T-helper 17 cell (primary cell): ENCODE data around the gene LRRC41. TPM values are rescaled to one million over a fixed set of nuclear protein-coding genes. Genes with fewer than 3 reads are reported as not detected.
"Not testable (repeated sequence)": the region's sequence is repeated elsewhere in the genome, so short reads cannot be mapped to it uniquely, and the experiment has no call there.

Source experiments
- ATAC-seq: fragments of 150-1000 bp; cut with Tn5 transposase; 2 replicates; pipeline ENCODE4 v1.10.0; 2021; ENCODE audit warnings: mild to moderate bottlenecking, moderate library complexity
- DNase-seq, 3 donors: peaks; one replicate each; pipeline versions ENCODE4 v3.0.0 to v3.0.0-alpha.2; 2020 to 2021
- H3K9me3 ChIP-seq: one replicate; pipeline ENCODE4 v1.7.0; 2013; ENCODE audit warnings: low read length, mild to moderate bottlenecking; ENCODE audit not compliant: control insufficient read depth, poor library complexity, severe bottlenecking
- H3K27ac Mint-ChIP-seq: one replicate; pipeline ENCODE4 v1.8.0; 2022; ENCODE audit warnings: mild to moderate bottlenecking, moderate library complexity, mixed read lengths
- H3K27me3 Mint-ChIP-seq: one replicate; pipeline ENCODE4 v1.8.0; 2022; ENCODE audit warnings: mixed read lengths
- H3K36me3 Mint-ChIP-seq: one replicate; pipeline ENCODE4 v1.8.0; 2022; ENCODE audit warnings: low read depth, mixed read lengths
- H3K4me1 Mint-ChIP-seq: one replicate; pipeline ENCODE4 v1.8.0; 2022; ENCODE audit warnings: mild to moderate bottlenecking, mixed read lengths
- H3K4me3 Mint-ChIP-seq: one replicate; pipeline ENCODE4 v1.8.0; 2022; ENCODE audit warnings: mild to moderate bottlenecking, moderate library complexity, mixed read lengths
- total RNA-seq, 4 donors: library from RNA in 2 of 4; stranded (reverse) in 2 of 4; gene quantifications; one replicate each; pipeline ENCODE4 v1.2.3 and lab custom pipeline; 2022 to 2026

LRRC41 gene
- total RNA-seq, 2 donors from 2014 or later, result 30.0 to 30.1 TPM

DNA sequence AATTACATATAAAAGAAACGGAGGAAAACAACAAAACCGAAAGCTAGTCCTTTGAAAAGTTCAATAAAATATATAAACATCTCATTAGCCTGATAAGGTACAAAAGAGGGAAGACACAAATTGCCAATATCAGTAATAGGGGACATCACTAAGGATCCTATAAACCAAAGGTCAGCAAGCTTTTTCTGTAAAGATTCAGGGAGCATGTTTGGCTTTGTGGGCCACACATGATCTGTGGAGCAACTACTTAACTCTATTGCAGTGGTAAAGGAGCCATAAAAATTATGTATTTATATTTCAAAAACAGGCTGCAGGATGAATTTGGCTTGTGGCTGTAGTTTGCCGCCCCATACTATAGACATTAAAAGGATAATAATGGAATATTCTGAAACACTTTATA, 31.7 kb upstream of the LRRC41 start:
- no peaks in the 10 kb centered on the region for H3K36me3 Mint-ChIP-seq
- H3K4me1 Mint-ChIP-seq, result peaks cover 5% of the 10 kb centered on the region
- H3K9me3 ChIP-seq, result no peaks in the 10 kb centered on the region
- H3K4me3 Mint-ChIP-seq, result no peak overlapping the region
- H3K27me3 Mint-ChIP-seq, result no peaks in the 10 kb centered on the region
- H3K27ac Mint-ChIP-seq, result no peak overlapping the region
- ATAC-seq (no peak), DNase-seq (no peak)

DNA sequence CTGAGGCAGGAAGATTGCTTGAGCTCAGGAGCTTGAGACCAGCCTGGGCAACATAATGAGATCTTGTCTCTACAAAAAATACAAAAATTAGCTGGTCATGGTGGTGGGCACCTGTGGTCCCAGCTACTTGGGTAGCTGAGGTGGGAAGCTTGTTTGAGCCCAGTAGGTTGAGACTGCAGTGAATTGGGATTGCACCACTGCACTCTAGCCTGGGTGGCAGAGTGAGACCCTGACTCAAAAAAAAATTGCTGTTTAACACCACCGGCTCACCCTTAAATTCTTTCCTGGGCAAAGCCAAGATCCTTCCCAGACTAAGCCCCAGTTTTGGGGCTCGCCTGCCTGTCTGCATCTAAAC, 30.6 kb upstream of the LRRC41 start:
- H3K4me1 Mint-ChIP-seq, result peaks cover 2% of the 10 kb centered on the region
- H3K9me3 ChIP-seq, result no peaks in the 10 kb centered on the region
- DNase-seq, result no peak
- no peaks in the 10 kb centered on the region for H3K27me3 Mint-ChIP-seq
- H3K27ac Mint-ChIP-seq, result no peak overlapping the region
- no peak for ATAC-seq
- no peak overlapping the region for H3K4me3 Mint-ChIP-seq
- H3K36me3 Mint-ChIP-seq, result no peaks in the 10 kb centered on the region

- DNase-seq (no peak), ATAC-seq (no peak)
- Mint-ChIP-seq H3K27me3 (no peaks in the 10 kb centered on the region), H3K27ac (no peak overlapping the region), H3K36me3 (no peaks in the 10 kb centered on the region), H3K4me3 (no peak overlapping the region), H3K4me1 (no peaks in the 10 kb centered on the region)
- no peaks in the 10 kb centered on the region for H3K9me3 ChIP-seq
These were observed 30.0 kb upstream of the LRRC41 start for GRCh38 chr1:46333300-46334029.

DNA sequence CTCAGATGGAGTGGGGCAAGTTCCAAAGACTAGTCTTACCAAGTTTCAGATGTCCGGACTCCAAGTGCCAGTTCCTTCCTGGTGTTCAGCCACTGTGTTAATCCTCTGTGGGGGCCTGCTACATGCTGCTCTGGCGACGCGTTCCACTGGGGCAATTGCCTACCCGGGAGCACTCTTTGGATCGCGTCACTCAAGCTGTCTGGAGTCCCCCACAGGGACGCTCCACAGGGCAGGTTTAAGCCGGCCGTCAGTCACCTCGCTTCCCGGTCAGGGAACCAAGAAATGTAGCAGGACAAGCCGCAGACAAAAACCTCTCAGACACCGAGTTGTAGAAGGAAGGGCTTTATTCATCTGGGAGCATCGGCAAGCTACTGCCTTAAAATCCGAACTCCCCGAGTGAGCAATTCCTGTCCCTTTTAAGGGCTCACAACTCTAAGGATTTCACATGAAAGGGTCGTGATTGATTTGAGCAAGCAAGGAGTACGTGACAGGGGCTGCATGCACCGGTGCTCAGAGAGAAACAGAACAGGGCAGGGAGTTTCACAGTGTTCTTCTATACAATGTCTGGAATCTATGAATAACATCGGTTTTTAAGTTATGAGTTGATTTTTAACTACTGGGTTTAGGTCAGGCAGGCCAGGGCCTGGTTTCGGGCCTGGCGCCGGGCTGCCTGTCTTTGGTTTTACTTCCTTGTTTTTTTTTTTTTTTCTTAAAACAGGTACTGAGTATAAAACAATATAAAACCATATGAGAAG, 28.5 kb upstream of the LRRC41 start:
- H3K36me3 Mint-ChIP-seq, H3K9me3 ChIP-seq, H3K27ac Mint-ChIP-seq, H3K27me3 Mint-ChIP-seq, DNase-seq, H3K4me1 Mint-ChIP-seq, ATAC-seq, H3K4me3 Mint-ChIP-seq: not testable (repeated sequence)

- not testable (repeated sequence) for H3K9me3 ChIP-seq, H3K27me3 Mint-ChIP-seq, ATAC-seq, H3K27ac Mint-ChIP-seq, DNase-seq, H3K36me3 Mint-ChIP-seq, H3K4me1 Mint-ChIP-seq, H3K4me3 Mint-ChIP-seq
These were observed 27.0 kb upstream of the LRRC41 start for GRCh38 chr1:46330381-46330780.

DNA sequence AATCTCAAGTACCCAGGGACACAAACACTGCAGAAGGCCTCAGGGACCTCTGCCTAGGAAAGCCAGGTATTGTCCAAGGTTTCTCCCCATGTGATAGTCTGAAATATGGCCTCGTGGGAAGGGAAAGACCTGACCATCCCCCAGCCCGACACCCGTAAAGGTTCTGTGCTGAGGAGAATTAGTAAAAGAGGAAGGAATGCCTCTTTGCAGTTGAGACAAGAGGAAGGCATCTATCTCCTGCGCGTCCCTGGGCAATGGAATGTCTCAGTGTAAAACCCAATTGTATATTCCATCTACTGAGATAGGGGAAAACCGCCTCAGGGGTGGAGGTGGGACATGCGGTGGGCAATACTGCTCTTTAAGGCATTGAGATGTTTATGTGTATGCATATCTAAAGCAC, 26.4 kb upstream of the LRRC41 start:
- DNase-seq, ATAC-seq, H3K4me3 Mint-ChIP-seq, H3K27me3 Mint-ChIP-seq, H3K36me3 Mint-ChIP-seq, H3K27ac Mint-ChIP-seq, H3K9me3 ChIP-seq, H3K4me1 Mint-ChIP-seq: not testable (repeated sequence)

DNA sequence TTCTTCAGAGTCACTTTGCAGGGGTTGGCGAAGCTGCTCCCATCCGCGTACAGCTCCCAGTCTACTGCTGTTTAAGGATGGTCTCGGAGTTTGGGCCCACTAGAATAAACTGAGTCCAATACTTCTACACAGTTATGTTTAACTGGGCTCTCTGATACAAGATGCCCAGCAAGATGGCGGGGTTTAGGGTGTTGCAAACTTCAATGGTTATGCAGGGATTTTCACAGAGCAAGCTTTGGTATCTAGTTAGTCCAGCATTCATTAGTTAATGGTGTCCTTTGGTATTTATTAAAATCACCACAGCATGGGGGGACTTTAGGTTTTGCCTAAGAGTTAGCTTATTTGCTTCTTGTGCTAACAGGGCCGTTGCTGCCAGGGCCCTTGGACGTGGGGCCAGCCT, 24.8 kb upstream of the LRRC41 start:
- not testable (repeated sequence) for H3K36me3 Mint-ChIP-seq, H3K27me3 Mint-ChIP-seq, DNase-seq, H3K9me3 ChIP-seq, ATAC-seq, H3K27ac Mint-ChIP-seq, H3K4me1 Mint-ChIP-seq, H3K4me3 Mint-ChIP-seq

- not testable (repeated sequence) for ATAC-seq, H3K36me3 Mint-ChIP-seq, H3K9me3 ChIP-seq, H3K27me3 Mint-ChIP-seq, H3K4me3 Mint-ChIP-seq, H3K27ac Mint-ChIP-seq, H3K4me1 Mint-ChIP-seq, DNase-seq
These were observed 22.1 kb upstream of the LRRC41 start for GRCh38 chr1:46325285-46326076.

GRCh38 chr1:46322191-46322590, 18.8 kb upstream of the LRRC41 start:
- not testable (repeated sequence) for H3K27ac Mint-ChIP-seq, DNase-seq, H3K9me3 ChIP-seq, H3K4me3 Mint-ChIP-seq, H3K27me3 Mint-ChIP-seq, H3K36me3 Mint-ChIP-seq, ATAC-seq, H3K4me1 Mint-ChIP-seq

DNA sequence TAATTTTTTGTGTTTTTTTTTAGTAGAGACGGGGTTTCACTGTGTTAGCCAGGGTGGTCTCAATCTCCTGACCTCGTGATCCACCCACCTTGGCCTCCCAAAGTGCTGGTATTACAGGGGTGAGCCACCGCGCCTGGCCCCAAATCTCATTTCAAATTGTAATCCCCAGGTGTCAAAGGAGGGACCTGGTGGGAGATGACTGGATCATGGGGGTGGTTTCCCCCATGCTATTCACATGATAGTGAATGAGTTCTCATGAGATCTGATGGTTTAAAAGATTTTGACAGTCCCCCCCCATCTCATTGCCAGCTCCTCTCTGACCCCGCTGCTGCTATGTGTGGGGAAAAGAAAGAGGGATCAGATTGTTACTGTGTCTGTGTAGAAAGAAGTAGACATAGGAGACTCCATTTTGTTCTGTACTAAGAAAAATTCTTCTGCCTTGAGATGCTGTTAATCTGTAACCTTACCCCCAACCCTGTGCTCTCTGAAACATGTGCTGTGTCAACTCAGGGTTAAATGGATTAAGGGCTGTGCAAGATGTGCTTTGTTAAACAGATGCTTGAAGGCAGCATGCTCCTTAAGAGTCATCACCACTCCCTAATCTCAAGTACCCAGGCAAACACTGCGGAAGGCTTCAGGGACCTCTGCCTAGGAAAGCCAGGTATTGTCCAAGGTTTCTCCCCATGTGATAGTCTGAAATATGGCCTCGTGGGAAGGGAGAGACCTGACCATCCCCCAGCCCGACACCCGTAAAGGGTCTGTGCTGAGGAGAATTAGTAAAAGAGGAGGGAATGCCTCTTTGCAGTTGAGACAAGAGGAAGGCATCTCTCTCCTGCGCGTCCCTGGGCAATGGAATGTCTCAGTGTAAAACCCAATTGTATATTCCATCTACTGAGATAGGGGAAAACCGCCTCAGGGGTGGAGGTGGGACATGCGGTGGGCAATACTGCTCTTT, 16.8 kb upstream of the LRRC41 start:
- not testable (repeated sequence) for H3K9me3 ChIP-seq

GRCh38 chr1:46319301-46319700, 15.9 kb upstream of the LRRC41 start:
- H3K27ac Mint-ChIP-seq, H3K36me3 Mint-ChIP-seq, H3K9me3 ChIP-seq, H3K27me3 Mint-ChIP-seq, H3K4me1 Mint-ChIP-seq, ATAC-seq, DNase-seq: not testable (repeated sequence)
- peak overlapping the region; percentile 25 for H3K4me3 Mint-ChIP-seq

More for the DNA sequence above, 16.8 kb upstream of the LRRC41 start:
- not testable (repeated sequence) for H3K36me3 Mint-ChIP-seq, H3K27me3 Mint-ChIP-seq, DNase-seq, H3K27ac Mint-ChIP-seq, H3K4me3 Mint-ChIP-seq, H3K4me1 Mint-ChIP-seq, ATAC-seq

- H3K9me3 ChIP-seq, result no peaks in the 10 kb centered on the region
- Mint-ChIP-seq H3K4me3 (no peak overlapping the region), H3K36me3 (peaks cover 6% of the 10 kb centered on the region), H3K4me1 (no peaks in the 10 kb centered on the region), H3K27me3 (no peaks in the 10 kb centered on the region), H3K27ac (no peak overlapping the region)
- no peak for ATAC-seq
- DNase-seq, result no peak
These were observed 13.9 kb upstream of the LRRC41 start for GRCh38 chr1:46317323-46317722.
